ENCODE data around the gene LSM14A. TPM values are rescaled to one million over a fixed set of nuclear protein-coding genes. Genes with fewer than 3 reads are reported as not detected.

Gene LSM14A
- total and polyA plus RNA-seq, 2 of the 13 experiments (the other 11 are each of a cell fraction or from before 2014, with no cell fraction given): 77.0 to 83.6 TPM

DNA sequence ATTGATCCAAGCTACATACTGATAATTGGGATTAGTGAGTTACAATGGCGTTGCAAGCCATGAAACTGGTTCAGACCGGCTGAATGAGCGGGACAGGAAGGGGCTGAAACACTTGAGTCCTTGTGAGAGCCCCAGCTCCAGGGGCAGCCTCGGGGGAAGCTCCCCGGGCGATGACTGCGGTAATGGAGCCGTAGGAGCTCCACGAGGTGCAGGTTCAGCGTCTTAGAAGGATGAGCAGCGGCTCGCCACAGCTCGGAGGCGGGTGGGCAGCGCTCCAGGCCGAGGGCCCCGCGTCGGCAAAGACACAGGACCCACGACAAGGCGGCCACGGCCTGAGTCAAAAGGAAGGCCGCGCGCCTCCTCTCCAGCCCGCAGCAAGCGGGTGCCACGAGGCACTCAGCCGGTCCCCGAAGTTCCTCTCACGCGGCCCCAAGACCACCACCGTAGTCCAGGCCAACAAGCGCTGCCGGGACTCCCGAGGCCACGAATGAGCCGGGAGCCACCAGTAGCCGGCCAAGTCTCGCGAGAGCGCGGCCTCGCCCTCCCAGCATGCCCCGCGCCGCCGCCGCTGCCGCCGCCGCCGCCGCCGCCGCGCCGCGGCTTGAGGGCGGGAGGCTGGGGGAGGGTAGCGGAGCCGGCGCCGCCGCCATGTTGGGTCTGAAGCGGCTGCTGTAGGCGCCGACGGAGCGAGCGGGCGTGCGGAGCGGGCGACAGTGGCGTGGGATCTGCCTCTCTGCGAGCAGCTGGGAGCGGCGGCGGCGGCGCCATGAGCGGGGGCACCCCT, at the start of gene LSM14A (continued):
- TF ChIP-seq ZNF639 (CRISPR knock-in tag; conservative IDR thresholded peaks at IDR 0.05): no peak; the same call in 1 of the 2 replicates
- TF ChIP-seq, protein P1, sequence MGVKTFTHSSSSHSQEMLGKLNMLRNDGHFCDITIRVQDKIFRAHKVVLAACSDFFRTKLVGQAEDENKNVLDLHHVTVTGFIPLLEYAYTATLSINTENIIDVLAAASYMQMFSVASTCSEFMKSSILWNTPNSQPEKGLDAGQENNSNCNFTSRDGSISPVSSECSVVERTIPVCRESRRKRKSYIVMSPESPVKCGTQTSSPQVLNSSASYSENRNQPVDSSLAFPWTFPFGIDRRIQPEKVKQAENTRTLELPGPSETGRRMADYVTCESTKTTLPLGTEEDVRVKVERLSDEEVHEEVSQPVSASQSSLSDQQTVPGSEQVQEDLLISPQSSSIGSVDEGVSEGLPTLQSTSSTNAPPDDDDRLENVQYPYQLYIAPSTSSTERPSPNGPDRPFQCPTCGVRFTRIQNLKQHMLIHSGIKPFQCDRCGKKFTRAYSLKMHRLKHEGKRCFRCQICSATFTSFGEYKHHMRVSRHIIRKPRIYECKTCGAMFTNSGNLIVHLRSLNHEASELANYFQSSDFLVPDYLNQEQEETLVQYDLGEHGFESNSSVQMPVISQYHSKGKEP (CRISPR knock-in tag; IDR thresholded peaks at IDR 0.05): no peak
- TF ChIP-seq ASH2L (IDR thresholded peaks at IDR 0.05; ENCODE audit: insufficient read length, low read depth, low read length): peak; percentile 87
- no peak for TF ChIP-seq SNRNP70 (IDR thresholded peaks at IDR 0.05; ENCODE audit: low read depth, low read length)
- TF ChIP-seq ZBTB8A (CRISPR knock-in tag; IDR thresholded peaks at IDR 0.05; ENCODE audit: borderline replicate concordance, low read depth): no peak
- TF ChIP-seq HIC2 (CRISPR knock-in tag; IDR thresholded peaks at IDR 0.05; ENCODE audit: low read depth): peak; percentile 56; the same call in 1 of the 2 replicates
- no peak for TF ChIP-seq DNMT1 (CRISPR knock-in tag; IDR thresholded peaks at IDR 0.05)
- no peak for TF ChIP-seq MTA3 (CRISPR knock-in tag; IDR thresholded peaks at IDR 0.05)
- TF ChIP-seq SALL2 (CRISPR knock-in tag; IDR thresholded peaks at IDR 0.05): no peak; the same call in 1 of the 2 replicates
- TF ChIP-seq, protein P2, sequence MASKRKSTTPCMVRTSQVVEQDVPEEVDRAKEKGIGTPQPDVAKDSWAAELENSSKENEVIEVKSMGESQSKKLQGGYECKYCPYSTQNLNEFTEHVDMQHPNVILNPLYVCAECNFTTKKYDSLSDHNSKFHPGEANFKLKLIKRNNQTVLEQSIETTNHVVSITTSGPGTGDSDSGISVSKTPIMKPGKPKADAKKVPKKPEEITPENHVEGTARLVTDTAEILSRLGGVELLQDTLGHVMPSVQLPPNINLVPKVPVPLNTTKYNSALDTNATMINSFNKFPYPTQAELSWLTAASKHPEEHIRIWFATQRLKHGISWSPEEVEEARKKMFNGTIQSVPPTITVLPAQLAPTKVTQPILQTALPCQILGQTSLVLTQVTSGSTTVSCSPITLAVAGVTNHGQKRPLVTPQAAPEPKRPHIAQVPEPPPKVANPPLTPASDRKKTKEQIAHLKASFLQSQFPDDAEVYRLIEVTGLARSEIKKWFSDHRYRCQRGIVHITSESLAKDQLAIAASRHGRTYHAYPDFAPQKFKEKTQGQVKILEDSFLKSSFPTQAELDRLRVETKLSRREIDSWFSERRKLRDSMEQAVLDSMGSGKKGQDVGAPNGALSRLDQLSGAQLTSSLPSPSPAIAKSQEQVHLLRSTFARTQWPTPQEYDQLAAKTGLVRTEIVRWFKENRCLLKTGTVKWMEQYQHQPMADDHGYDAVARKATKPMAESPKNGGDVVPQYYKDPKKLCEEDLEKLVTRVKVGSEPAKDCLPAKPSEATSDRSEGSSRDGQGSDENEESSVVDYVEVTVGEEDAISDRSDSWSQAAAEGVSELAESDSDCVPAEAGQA (IDR thresholded peaks at IDR 0.05; ENCODE audit: low read depth): peak; percentile 63; the same call in 1 of the 2 replicates
- TF ChIP-seq, protein P2 (CRISPR knock-in tag; IDR thresholded peaks at IDR 0.05; ENCODE audit: borderline replicate concordance): no peak
- TF ChIP-seq, protein P3, sequence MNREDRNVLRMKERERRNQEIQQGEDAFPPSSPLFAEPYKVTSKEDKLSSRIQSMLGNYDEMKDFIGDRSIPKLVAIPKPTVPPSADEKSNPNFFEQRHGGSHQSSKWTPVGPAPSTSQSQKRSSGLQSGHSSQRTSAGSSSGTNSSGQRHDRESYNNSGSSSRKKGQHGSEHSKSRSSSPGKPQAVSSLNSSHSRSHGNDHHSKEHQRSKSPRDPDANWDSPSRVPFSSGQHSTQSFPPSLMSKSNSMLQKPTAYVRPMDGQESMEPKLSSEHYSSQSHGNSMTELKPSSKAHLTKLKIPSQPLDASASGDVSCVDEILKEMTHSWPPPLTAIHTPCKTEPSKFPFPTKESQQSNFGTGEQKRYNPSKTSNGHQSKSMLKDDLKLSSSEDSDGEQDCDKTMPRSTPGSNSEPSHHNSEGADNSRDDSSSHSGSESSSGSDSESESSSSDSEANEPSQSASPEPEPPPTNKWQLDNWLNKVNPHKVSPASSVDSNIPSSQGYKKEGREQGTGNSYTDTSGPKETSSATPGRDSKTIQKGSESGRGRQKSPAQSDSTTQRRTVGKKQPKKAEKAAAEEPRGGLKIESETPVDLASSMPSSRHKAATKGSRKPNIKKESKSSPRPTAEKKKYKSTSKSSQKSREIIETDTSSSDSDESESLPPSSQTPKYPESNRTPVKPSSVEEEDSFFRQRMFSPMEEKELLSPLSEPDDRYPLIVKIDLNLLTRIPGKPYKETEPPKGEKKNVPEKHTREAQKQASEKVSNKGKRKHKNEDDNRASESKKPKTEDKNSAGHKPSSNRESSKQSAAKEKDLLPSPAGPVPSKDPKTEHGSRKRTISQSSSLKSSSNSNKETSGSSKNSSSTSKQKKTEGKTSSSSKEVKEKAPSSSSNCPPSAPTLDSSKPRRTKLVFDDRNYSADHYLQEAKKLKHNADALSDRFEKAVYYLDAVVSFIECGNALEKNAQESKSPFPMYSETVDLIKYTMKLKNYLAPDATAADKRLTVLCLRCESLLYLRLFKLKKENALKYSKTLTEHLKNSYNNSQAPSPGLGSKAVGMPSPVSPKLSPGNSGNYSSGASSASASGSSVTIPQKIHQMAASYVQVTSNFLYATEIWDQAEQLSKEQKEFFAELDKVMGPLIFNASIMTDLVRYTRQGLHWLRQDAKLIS (CRISPR knock-in tag; IDR thresholded peaks at IDR 0.05): no peak
- TF ChIP-seq CREM (IDR thresholded peaks at IDR 0.05): no peak
- TF ChIP-seq CREM (CRISPR knock-in tag; IDR thresholded peaks at IDR 0.05): no peak
